CD4-positive, alpha-beta T cell treated with Interleukin-21 for 1 hour (primary cell): ENCODE measurements around the gene KCNH6.
A peak's percentile ranks its signal among the peaks of the same experiment; 100 is the strongest.

Source experiments
- DNase-seq: peaks from one replicate; pipeline ENCODE4 v3.0.0-alpha.2; 2020

Gene KCNH6

GRCh38 chr17:63537991-63538692 lies 15.0 kb downstream of the KCNH6 start:
- DNase-seq: no peak

DNA sequence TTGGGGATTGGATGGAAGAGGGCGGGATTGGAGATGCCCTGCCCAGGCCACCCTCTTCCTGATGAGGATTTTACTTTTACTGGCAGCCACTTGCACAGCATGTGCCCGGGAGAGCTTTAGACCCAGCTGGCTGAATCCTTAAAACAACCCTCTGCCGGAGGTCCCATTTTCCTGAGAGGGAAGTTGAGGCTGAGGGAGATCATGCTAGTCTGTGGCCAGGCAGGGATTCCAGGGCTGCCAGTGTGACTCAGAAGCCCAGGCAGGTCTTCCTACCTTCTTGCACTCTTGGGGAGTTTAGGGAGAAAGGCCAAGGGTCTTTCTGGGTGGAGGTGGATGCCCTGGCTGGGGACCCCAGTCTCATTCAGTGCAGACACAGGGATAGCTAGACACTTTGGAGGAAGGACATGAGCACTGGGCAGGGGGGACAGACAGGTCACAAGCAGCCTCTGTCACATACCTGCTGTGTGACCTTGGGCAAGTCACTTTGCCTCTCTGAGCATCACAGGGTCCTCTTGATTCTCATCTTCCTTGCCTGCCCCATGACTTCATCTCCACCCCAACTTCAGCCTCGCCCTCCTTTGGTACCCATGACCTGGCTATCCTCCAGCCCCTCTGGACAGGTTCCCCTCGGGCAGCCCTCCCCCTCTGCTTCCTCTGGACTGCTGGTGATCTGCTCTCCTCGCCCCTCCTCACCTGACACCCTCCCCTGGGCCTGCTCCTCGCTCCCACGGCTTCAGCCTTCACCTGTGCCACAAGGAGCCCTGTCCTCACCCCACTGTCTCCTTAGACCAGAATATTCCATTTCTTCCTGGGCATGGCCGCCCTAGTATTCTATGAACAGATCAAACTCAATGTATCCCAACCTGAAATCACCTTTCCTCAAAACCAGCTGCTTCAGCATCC lies 15.8 kb downstream of the KCNH6 start:
- DNase-seq: no peak

DNA sequence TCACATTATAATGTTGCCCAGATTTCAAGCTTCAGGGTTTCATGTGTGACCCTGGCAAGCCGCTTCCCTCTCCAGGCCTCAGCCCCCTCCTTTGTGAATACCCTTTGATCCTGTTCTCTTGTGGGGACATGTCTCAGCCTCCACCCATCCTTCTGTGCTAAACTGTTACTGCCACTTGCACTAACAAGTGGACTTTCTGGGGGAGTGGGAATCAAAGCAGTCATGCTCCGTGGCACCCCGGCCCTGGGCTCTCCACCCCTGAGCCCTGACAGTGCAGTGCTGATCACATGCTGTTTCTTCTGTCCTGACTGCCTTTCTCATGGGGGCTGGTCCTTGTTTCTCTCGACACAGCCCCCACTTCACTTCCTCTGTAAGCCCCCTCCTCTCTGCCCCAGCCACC lies 17.4 kb downstream of the KCNH6 start:
- no peak for DNase-seq

GRCh38 chr17:63542218-63542545 lies 19.0 kb downstream of the KCNH6 start:
- no peak for DNase-seq

GRCh38 chr17:63542942-63543821 lies 20.0 kb downstream of the KCNH6 start:
- DNase-seq: no peak

GRCh38 chr17:63543822-63544420 lies 20.8 kb downstream of the KCNH6 start:
- no peak for DNase-seq

DNA sequence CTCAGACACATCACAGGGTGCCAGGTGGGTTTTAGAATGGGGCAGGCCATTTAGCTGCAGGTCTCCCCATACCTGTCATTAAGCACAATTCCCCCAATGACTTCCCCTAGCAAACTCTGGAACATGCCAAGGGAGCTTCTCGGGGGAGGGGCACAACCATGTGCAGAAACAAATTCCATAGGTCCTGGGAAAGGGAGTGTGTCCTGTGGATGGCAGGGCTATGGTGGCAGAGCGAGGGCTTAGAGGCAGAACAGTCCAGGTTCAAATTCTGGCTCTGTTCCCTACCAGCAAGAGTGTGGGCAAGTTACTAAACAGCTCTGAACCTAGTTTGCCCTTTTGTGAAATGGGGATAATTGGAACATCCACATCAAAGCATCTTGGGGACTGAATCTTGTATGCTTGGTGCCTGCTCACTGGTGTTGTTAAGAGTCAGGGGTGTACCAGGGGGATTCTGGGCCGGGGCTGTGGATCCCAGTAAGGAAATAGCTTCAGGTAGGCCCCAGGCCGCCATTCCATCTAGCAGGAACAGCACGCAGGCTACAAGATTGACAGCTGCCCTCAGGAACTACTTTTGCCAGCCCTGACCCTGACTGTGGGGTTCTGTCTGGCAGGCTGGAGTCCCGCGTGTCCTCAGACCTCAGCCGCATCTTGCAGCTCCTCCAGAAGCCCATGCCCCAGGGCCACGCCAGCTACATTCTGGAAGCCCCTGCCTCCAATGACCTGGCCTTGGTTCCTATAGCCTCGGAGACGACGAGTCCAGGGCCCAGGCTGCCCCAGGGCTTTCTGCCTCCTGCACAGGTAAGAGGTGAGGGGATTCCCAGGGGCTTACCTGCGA lies 21.5 kb downstream of the KCNH6 start:
- DNase-seq: no peak

- no peak for DNase-seq
These were observed 23.3 kb downstream of the KCNH6 start for GRCh38 chr17:63546308-63547082.

DNA sequence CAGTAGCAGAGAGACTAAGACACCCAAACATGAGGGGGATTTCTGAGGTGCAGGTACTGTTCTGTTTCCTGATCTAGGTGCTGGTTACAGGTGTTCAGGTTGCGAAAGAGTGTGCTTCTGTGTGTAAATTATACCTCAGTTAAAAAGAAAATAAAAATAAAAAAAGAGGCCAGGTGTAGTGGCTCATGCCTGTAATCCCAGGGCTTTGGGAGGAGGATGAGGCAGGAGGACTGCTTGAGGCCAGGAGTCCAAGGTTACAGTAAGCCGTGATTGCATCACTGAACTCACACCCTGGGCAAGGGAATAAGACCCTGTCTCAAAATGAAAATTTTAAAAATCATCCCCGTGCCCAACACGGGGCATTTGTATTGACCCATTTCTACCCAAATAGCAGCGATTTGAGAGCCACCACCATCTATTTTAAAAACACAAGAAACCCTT lies 23.9 kb downstream of the KCNH6 start:
- DNase-seq: no peak

- no peak for DNase-seq
These were observed 26.3 kb downstream of the KCNH6 start for GRCh38 chr17:63549289-63549945.

GRCh38 chr17:63549946-63550816 lies 27.0 kb downstream of the KCNH6 start, which contains the start of gene DCAF7:
Gene DCAF7, plus strand, starts transcription at chr17:63550477. Its CDS starts 201 bp downstream, at chr17:63550678.
- peak; percentile 100 for DNase-seq

DNA sequence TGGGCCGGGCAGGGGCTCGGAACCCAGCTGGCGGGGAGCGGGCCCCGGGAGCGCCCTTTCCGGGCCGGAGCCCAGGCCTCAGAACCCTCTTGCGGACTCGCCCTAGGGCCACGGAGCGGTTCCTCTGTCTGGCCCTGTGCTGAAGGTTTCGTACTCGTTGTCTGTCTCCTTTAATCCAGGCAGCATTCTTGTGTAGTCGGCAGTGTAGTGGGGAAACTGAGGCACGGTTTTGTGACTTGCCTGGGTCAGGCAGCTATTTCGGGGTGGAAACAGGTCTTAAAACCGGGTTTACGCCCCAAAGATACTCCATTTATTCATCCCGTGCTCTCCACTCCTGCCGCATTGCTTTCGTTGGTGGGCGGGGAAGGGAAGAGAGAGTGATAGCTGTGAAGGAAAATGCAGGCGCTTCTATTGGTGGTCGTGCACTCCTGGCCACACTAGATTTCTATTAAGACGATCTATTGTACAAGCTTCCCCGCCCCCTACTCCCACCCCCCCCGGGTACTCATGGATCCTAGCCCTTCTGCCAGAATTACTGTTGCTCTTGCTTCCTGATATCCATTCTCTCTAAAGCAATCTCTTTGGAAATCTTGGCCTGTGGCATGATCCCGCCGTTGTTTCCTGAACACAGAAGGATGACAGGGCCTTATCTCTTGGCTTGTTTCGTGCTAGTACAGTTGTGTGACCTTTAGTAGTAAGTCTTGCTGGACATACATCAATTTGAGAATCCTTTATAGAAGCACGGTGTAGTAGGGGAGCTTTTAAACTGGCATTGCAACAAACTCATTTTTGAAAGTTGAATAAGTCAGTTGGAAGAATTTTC lies 27.9 kb downstream of the KCNH6 start:
- DNase-seq: peak; percentile 8

GRCh38 chr17:63552211-63552610 lies 29.1 kb downstream of the KCNH6 start:
- DNase-seq: no peak

DNA sequence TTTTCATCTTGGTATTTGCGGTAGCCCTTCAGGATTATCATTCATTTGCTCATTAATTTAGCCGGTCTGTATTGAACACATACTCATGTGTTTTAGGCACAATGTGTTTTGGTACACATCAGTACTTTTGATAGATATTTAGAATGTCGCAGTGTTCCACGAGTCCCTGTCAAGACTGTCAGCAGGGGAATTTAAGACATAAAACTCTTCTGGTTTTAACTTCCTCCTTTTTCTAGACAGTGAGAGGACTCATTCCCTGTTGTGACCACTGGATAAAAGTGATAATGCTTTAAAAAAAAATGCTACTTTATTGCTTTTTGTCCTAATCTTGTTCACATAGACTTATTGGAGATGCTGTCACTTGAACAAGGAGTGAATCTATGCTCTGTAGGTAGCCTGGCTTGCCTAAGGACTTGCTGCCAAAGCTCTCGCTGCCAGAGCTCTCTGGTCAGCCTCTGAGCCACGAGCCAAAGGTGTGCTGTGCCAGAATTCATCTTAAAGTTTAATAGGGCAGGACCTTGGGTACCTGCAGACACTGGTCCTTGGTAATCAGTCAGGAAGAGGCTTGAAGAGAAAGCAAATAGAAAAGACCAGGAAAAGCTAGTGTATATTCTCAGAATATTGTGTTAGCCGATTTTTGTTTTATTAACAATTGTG lies 32.5 kb downstream of the KCNH6 start:
- DNase-seq: no peak

GRCh38 chr17:63557416-63557815 lies 34.3 kb downstream of the KCNH6 start:
- no peak for DNase-seq

GRCh38 chr17:63558441-63558840 lies 35.3 kb downstream of the KCNH6 start:
- no peak for DNase-seq

- no peak for DNase-seq
These were observed 38.7 kb downstream of the KCNH6 start for GRCh38 chr17:63561819-63562218.

DNA sequence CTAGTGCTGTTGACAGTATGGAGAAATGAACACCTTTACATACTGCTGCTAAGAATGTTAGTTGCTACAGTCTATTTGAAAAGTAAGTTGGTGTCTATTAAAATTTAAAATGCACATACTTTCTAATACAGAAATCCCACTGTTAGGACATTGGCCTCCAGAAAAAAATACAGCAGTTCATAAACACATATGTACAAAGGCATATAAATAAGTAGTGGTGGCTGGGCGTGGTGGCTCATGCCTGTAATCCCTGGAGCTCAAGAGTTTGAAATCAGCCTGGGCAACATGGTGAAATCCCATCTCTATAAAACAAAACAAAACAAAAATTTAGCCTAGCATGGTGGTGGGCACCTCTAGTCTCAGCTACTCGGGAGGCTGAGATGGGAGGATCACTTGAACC lies 40.2 kb downstream of the KCNH6 start:
- DNase-seq: no peak
